ENCODE measurements around the gene RIBC2.

- no peak for TF ChIP-seq EZH2 (optimal IDR thresholded peaks at IDR 0.05; ENCODE audit: low read depth, low read length)
- TF ChIP-seq CTCF (IDR thresholded peaks at IDR 0.05; ENCODE audit: low read length): no peak
- no peak for TF ChIP-seq EZH2phosphoT487 (IDR thresholded peaks at IDR 0.05; ENCODE audit: low read length)
Observed at GRCh38 chr22:45481661-45482060, 68.2 kb downstream of the RIBC2 start.
